ENCODE data around the gene HAVCR2. TPM values are rescaled to one million over a fixed set of nuclear protein-coding genes. Genes with fewer than 3 reads are reported as not detected.

The HAVCR2 gene
- total RNA-seq, 1 donor from 2014 or later: 0.37 TPM

- Mint-ChIP-seq H3K4me1 (no peaks in the 10 kb centered on the region), H3K4me3 (no peak overlapping the region), H3K36me3 (no peaks in the 10 kb centered on the region), H3K9me3 (peaks cover 2% of the 10 kb centered on the region), H3K27me3 (ENCODE audit: insufficient read depth, low read depth) (peaks cover 3% of the 10 kb centered on the region), H3K27ac (no peak overlapping the region)
- H3K4me2 ChIP-seq: no peak overlapping the region
- H3K4me1 ChIP-seq: no peaks in the 10 kb centered on the region
- H3K27ac ChIP-seq: no peak overlapping the region
- no peak for DNase-seq (ENCODE audit: low spot score)
- no peak for TF ChIP-seq CTCF (IDR thresholded peaks at IDR 0.05)
- no peak for TF ChIP-seq EZH2phosphoT487 (IDR thresholded peaks at IDR 0.05)
- TF ChIP-seq EZH2 (IDR thresholded peaks at IDR 0.05): no peak
- H3K9ac ChIP-seq: no peak overlapping the region
- no peak overlapping the region for H3K4me3 ChIP-seq
- no peaks in the 10 kb centered on the region for H3F3A ChIP-seq (ENCODE audit: low read depth)
- H4K20me1 ChIP-seq (ENCODE audit: low read depth): no peaks in the 10 kb centered on the region
- H3K9me3 ChIP-seq (ENCODE audit: low read depth): no peaks in the 10 kb centered on the region
- H3K36me3 ChIP-seq: no peaks in the 10 kb centered on the region
- H2AFZ ChIP-seq (replicated peaks): no peak overlapping the region
- no peaks in the 10 kb centered on the region for H3K79me2 ChIP-seq (ENCODE audit: low read depth)
- no peaks in the 10 kb centered on the region for H3K27me3 ChIP-seq
Observed at GRCh38 chr5:157088342-157088990, 20.4 kb downstream of the HAVCR2 start.

GRCh38 chr5:157086751-157087359, 22.0 kb downstream of the HAVCR2 start:
- no peaks in the 10 kb centered on the region for H3K4me1 ChIP-seq
- no peak overlapping the region for H3K4me2 ChIP-seq
- no peaks in the 10 kb centered on the region for H3K36me3 Mint-ChIP-seq
- no peaks in the 10 kb centered on the region for H4K20me1 ChIP-seq (ENCODE audit: low read depth)
- no peak overlapping the region for H2AFZ ChIP-seq (replicated peaks)
- H3K9ac ChIP-seq: no peak overlapping the region
- no peak overlapping the region for H3K27ac ChIP-seq
- DNase-seq (ENCODE audit: low spot score): no peak
- no peak overlapping the region for H3K4me3 ChIP-seq
- no peaks in the 10 kb centered on the region for H3K9me3 ChIP-seq (ENCODE audit: low read depth)
- H3K27me3 ChIP-seq: no peaks in the 10 kb centered on the region
- TF ChIP-seq EZH2 (IDR thresholded peaks at IDR 0.05) (no peak), EZH2phosphoT487 (IDR thresholded peaks at IDR 0.05) (no peak), CTCF (IDR thresholded peaks at IDR 0.05) (no peak)
- no peak overlapping the region for H3K27ac Mint-ChIP-seq
- no peak overlapping the region for H3K4me3 Mint-ChIP-seq
- no peaks in the 10 kb centered on the region for H3K4me1 Mint-ChIP-seq
- no peaks in the 10 kb centered on the region for H3K36me3 ChIP-seq
- H3F3A ChIP-seq (ENCODE audit: low read depth): no peaks in the 10 kb centered on the region
- H3K9me3 Mint-ChIP-seq: peaks cover 2% of the 10 kb centered on the region
- H3K79me2 ChIP-seq (ENCODE audit: low read depth): no peaks in the 10 kb centered on the region
- H3K27me3 Mint-ChIP-seq (ENCODE audit: insufficient read depth, low read depth): peaks cover 6% of the 10 kb centered on the region

DNA sequence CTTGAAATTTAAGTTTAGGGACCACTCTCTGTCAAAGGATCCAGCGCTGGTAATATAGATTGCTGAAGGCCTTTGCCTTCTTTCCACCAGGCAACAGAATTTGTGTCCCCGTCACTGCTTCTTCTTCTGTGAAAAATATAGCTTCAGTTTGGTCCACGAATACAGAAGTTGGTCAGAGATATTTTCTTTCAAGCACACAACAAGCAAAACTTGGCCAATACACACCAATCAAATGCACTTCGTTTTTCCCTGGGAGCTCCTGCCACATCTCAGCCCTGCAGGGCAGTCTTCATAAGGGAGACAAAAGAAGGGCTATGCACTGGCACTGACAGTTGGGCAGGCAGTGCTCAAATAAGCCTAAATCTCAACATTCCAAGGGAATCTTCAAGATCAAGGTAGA, 22.9 kb downstream of the HAVCR2 start:
- H3K4me1 Mint-ChIP-seq: no peaks in the 10 kb centered on the region
- H3K27ac ChIP-seq: no peak overlapping the region

More for the DNA sequence above, 22.9 kb downstream of the HAVCR2 start:
- Mint-ChIP-seq H3K27ac (no peak overlapping the region), H3K9me3 (peaks cover 2% of the 10 kb centered on the region), H3K27me3 (ENCODE audit: insufficient read depth, low read depth) (peaks cover 6% of the 10 kb centered on the region), H3K36me3 (no peaks in the 10 kb centered on the region), H3K4me3 (no peak overlapping the region)
- Histone ChIP-seq H3K4me3 (no peak overlapping the region), H3K36me3 (no peaks in the 10 kb centered on the region), H3K4me2 (no peak overlapping the region), H2AFZ (replicated peaks) (no peak overlapping the region), H3K79me2 (ENCODE audit: low read depth) (no peaks in the 10 kb centered on the region), H3F3A (ENCODE audit: low read depth) (no peaks in the 10 kb centered on the region), H4K20me1 (ENCODE audit: low read depth) (no peaks in the 10 kb centered on the region), H3K27me3 (no peaks in the 10 kb centered on the region), H3K9me3 (ENCODE audit: low read depth) (no peaks in the 10 kb centered on the region), H3K4me1 (no peaks in the 10 kb centered on the region), H3K9ac (no peak overlapping the region)
- no peak for DNase-seq (ENCODE audit: low spot score)
- TF ChIP-seq EZH2 (IDR thresholded peaks at IDR 0.05) (no peak), CTCF (IDR thresholded peaks at IDR 0.05) (no peak), EZH2phosphoT487 (IDR thresholded peaks at IDR 0.05) (no peak)

Data from neural progenitor cell (in vitro differentiated cells).